Measurements from ENCODE around the gene CAMK2A. TPM values are rescaled to one million over a fixed set of nuclear protein-coding genes. Genes with fewer than 3 reads are reported as not detected.

CAMK2A gene
- total and polyA plus RNA-seq, 2 of the 4 experiments (the other 2 are of a cell fraction) = 0.18 to 0.19 TPM

DNA sequence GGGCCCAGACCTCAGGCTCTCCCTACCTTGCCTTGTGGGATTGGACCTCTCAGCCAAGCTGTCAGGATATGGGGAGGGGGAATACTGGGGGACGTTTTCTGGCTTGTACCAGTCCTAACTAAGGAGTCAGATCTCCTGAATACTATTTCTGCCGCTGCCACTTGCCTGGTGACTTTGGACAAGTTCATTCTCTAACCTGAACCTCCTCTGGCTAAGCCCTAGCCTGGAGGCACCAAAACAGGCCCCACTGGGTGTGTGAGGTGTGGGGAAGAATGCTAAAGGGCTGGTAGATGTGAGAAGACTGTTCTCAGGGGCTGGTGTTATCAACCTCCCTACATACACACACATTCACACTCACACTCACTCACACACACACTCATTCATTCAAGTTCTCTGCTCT, 98.6 kb downstream of the CAMK2A start:
- H2BK20ac ChIP-seq (ENCODE audit: low read depth, low read length) = no peak overlapping the region
- WGBS, 2 experiments (ENCODE audit: extremely low coverage in 2 of 2, insufficient read length in 1 of 2) = no CpG with 5 or more reads among the region's 2 CpGs
- no peak overlapping the region for H2AK5ac ChIP-seq (ENCODE audit: low read depth, low read length)
- no peak overlapping the region for H4K5ac ChIP-seq (ENCODE audit: low read depth, low read length)
- intact Hi-C loops (cut with micrococcal nuclease) = no loop called here
- no peak overlapping the region for H3K4me2 ChIP-seq (ENCODE audit: low read depth, low read length)
- dilution Hi-C loops (cut with HindIII; ENCODE audit: low sequenced_read_pairs, unreplicated experiment) = no loop called here
- H3K18ac ChIP-seq (ENCODE audit: low read depth, low read length) = no peak overlapping the region
- DNase-seq = no peak
- H3K9me3 ChIP-seq (ENCODE audit: control insufficient read depth, insufficient read depth, low read length) = no peaks in the 10 kb centered on the region
- H4K91ac ChIP-seq (ENCODE audit: insufficient read depth, low read depth, low read length) = no peak overlapping the region
- CTCF ChIA-PET = no interaction called here
- H2BK15ac ChIP-seq (ENCODE audit: low read depth, low read length) = no peak overlapping the region
- no peak overlapping the region for H2BK120ac ChIP-seq (ENCODE audit: low read depth, low read length)
- H3K14ac ChIP-seq (replicated peaks; ENCODE audit: low read depth, low read length) = no peak overlapping the region
- no peak overlapping the region for H2BK5ac ChIP-seq (ENCODE audit: low read depth, low read length, poor library complexity, severe bottlenecking)
- H3K27ac ChIP-seq (ENCODE audit: insufficient read depth, low read length) = no peak overlapping the region
- peaks cover 92% of the 10 kb centered on the region for H3K27me3 ChIP-seq (ENCODE audit: control insufficient read depth, insufficient read depth, low read length)
- BruUV-seq (replicated peaks) = no TSS peak
- TF ChIP-seq NFE2L2 (IDR thresholded peaks at IDR 0.05; ENCODE audit: low read depth, low read length) (no peak), CEBPB (IDR thresholded peaks at IDR 0.05; ENCODE audit: low read depth, low read length) (no peak), MAZ (IDR thresholded peaks at IDR 0.05; ENCODE audit: borderline replicate concordance, low read depth, low read length) (no peak), MXI1 (IDR thresholded peaks at IDR 0.05; ENCODE audit: borderline replicate concordance, low read depth, low read length) (no peak), MAFK (IDR thresholded peaks at IDR 0.05; ENCODE audit: low read depth, low read length) (no peak)
- TF ChIP-seq, protein P1, sequence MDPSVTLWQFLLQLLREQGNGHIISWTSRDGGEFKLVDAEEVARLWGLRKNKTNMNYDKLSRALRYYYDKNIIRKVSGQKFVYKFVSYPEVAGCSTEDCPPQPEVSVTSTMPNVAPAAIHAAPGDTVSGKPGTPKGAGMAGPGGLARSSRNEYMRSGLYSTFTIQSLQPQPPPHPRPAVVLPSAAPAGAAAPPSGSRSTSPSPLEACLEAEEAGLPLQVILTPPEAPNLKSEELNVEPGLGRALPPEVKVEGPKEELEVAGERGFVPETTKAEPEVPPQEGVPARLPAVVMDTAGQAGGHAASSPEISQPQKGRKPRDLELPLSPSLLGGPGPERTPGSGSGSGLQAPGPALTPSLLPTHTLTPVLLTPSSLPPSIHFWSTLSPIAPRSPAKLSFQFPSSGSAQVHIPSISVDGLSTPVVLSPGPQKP (IDR thresholded peaks at IDR 0.05; ENCODE audit: borderline replicate concordance, low read depth, low read length) = no peak
- no peak overlapping the region for H3K4ac ChIP-seq (ENCODE audit: low read depth, low read length)
- peaks cover 2% of the 10 kb centered on the region; the same call in 1 of the 2 replicates for H3K4me1 ChIP-seq (ENCODE audit: control insufficient read depth, insufficient read depth, low read length)
- no peak overlapping the region for H3K4me3 ChIP-seq (ENCODE audit: insufficient read depth, low read depth, low read length)
- POLR2A ChIA-PET (ENCODE audit: unreplicated experiment) = no interaction called here
- in situ Hi-C loops (cut with MboI; ENCODE audit: low sequenced_read_pairs) = no loop called here
- no peaks in the 10 kb centered on the region for H3K36me3 ChIP-seq (ENCODE audit: control insufficient read depth, insufficient read depth, low read length)
- H4K20me1 ChIP-seq (ENCODE audit: insufficient read depth, low read length) = no peaks in the 10 kb centered on the region
- H4K8ac ChIP-seq (ENCODE audit: low read depth in 2 of 2, low read length in 2 of 2) = no peak overlapping the region
- no peak overlapping the region for H2AK9ac ChIP-seq (replicated peaks; ENCODE audit: low read depth, low read length, poor library complexity)
- H3K9ac ChIP-seq (ENCODE audit: low read depth, low read length) = no peak overlapping the region
- H2AFZ ChIP-seq (replicated peaks; ENCODE audit: low read length, poor library complexity) = no peak overlapping the region
- no peak overlapping the region for H3K56ac ChIP-seq (ENCODE audit: extremely low read depth, insufficient read depth, low read length)
- no peak for ATAC-seq (ENCODE audit: low read depth)
- no peak overlapping the region for H3K23ac ChIP-seq (ENCODE audit: low read depth, low read length)
- no peaks in the 10 kb centered on the region for H3K79me1 ChIP-seq (ENCODE audit: low read depth in 1 of 2, low read length in 2 of 2)
- H3K9me1 ChIP-seq (ENCODE audit: insufficient read depth, low read length) = peaks cover 4% of the 10 kb centered on the region; the same call in 1 of the 2 replicates

Measured in IMR-90 (cell line).